Liver (tissue), 9 donors: Measurements from ENCODE around the gene MAGI1. TPM values are rescaled to one million over a fixed set of nuclear protein-coding genes. Genes with fewer than 3 reads are reported as not detected.

Experiments used
- DNase-seq: peaks from one replicate; pipeline ENCODE4 v3.0.0-alpha.2; 2017; ENCODE audit warnings: low spot score
- H3K27ac ChIP-seq, 2 donors: one replicate each; pipeline ENCODE4 v1.7.0; 2013; ENCODE audit warnings: inconsistent platforms in 2 of 2, low read length in 2 of 2, control low read depth in 1 of 2, low read depth in 1 of 2, mild to moderate bottlenecking in 1 of 2
- H3K27me3 ChIP-seq, 4 donors: one replicate each; pipeline versions ENCODE4 v1.6.1 to v1.7.0; 2013; ENCODE audit warnings: low read length in 3 of 4, inconsistent platforms in 1 of 4, mild to moderate bottlenecking in 1 of 4, moderate library complexity in 1 of 4; ENCODE audit not compliant: control insufficient read depth in 4 of 4, insufficient read depth in 4 of 4
- H3K36me3 ChIP-seq, 4 donors: one replicate each; pipeline versions ENCODE4 v1.6.1 to v1.7.0; 2013; ENCODE audit warnings: low read length in 3 of 4, mild to moderate bottlenecking in 3 of 4, low read depth in 1 of 4, moderate library complexity in 1 of 4; ENCODE audit not compliant: control insufficient read depth in 4 of 4, insufficient read depth in 3 of 4
- H3K4me1 ChIP-seq, 4 donors: one replicate each; pipeline versions ENCODE4 v1.6.1 to v1.7.0; 2013; ENCODE audit warnings: low read length in 3 of 4, mild to moderate bottlenecking in 3 of 4, moderate library complexity in 1 of 4; ENCODE audit not compliant: control insufficient read depth in 4 of 4, insufficient read depth in 4 of 4
- H3K4me3 ChIP-seq, 3 donors: one replicate each; pipeline versions ENCODE4 v1.6.1 to v1.7.0; 2013; ENCODE audit warnings: low read length in 3 of 3, control low read depth in 1 of 3, low read depth in 1 of 3, mild to moderate bottlenecking in 1 of 3
- H3K9ac ChIP-seq, 2 donors: one replicate each; pipeline ENCODE4 v1.7.0; 2013; ENCODE audit warnings: low read length in 2 of 2, mild to moderate bottlenecking in 2 of 2, moderate library complexity in 2 of 2, control low read depth in 1 of 2, low read depth in 1 of 2
- H3K9me3 ChIP-seq, 4 donors: one replicate each; pipeline versions ENCODE4 v1.6.1 to v1.7.0; 2013; ENCODE audit warnings: low read length in 3 of 4; ENCODE audit not compliant: control insufficient read depth in 4 of 4
- FOXA1 ChIP-seq: IDR thresholded peaks from 2 replicates; pipeline ENCODE4 v1.6.1; 2016; ENCODE audit warnings: antibody characterized with exemption
- FOXA2 ChIP-seq: IDR thresholded peaks from 2 replicates; pipeline ENCODE4 v1.6.1; 2016; ENCODE audit warnings: antibody characterized with exemption
- HNF4G ChIP-seq: IDR thresholded peaks from 2 replicates; pipeline ENCODE4 v1.6.1; 2016; ENCODE audit warnings: antibody characterized with exemption
- JUND ChIP-seq, 2 donors: IDR thresholded peaks; 2 replicates each; pipeline ENCODE4 v1.6.1; 2016; ENCODE audit warnings: antibody characterized with exemption in 2 of 2
- NR2F2 ChIP-seq: IDR thresholded peaks from 2 replicates; pipeline ENCODE4 v1.6.1; 2016; ENCODE audit warnings: antibody characterized with exemption
- RAD21 ChIP-seq, 2 donors: IDR thresholded peaks; 2 replicates each; pipeline ENCODE4 v1.6.1; 2016; ENCODE audit warnings: antibody characterized with exemption in 2 of 2, mild to moderate bottlenecking in 2 of 2
- RXRA ChIP-seq, 2 donors: IDR thresholded peaks; 2 replicates each; pipeline ENCODE4 v1.6.1; 2017 to 2018; ENCODE audit warnings: antibody characterized with exemption in 2 of 2, mild to moderate bottlenecking in 1 of 2
- SP1 ChIP-seq: IDR thresholded peaks from 2 replicates; pipeline ENCODE4 v1.6.1; 2018; ENCODE audit warnings: antibody characterized with exemption, mild to moderate bottlenecking
- TAF1 ChIP-seq: conservative IDR thresholded peaks from 2 replicates; pipeline ENCODE4 v1.6.1; 2016; ENCODE audit warnings: antibody characterized with exemption, mild to moderate bottlenecking
- YY1 ChIP-seq: IDR thresholded peaks from 2 replicates; pipeline ENCODE4 v1.6.1; 2016; ENCODE audit warnings: antibody characterized with exemption, mild to moderate bottlenecking
- WGBS: extraction: QIAGEN DNeasy Blood & Tissue Kit; methylation state at CpG from one replicate; pipeline ENCODE4 v1.1.7; 2013; 5-methylcytosine and 5-hydroxymethylcytosine counted together
- polyA plus RNA-seq, 2 donors: library from polyadenylated mRNA; stranded (reverse) in 1 of 2; unstranded in 1 of 2; fragments of 200-250 nt in 1 of 2; fragments of >200 nt in 1 of 2; fragmentation: Nextera tagmentation in 1 of 2; extraction: Ambion mirVana in 1 of 2; gene quantifications; one replicate each; pipeline versions ENCODE4 v1.2.1 to v1.2.3, GENCODE V29; 2013 to 2015
- total RNA-seq, 2 donors: library from RNA; depleted of rRNA; stranded (reverse); fragments of >200 nt; gene quantifications; one replicate each; pipeline ENCODE4 v1.2.3, GENCODE V29; 2014
- TF ChIP-seq, protein P1 (sequence below): IDR thresholded peaks from 2 replicates; pipeline ENCODE4 v1.6.1; 2016; ENCODE audit warnings: antibody characterized with exemption
- TF ChIP-seq, protein P2 (sequence below): fragments of 150-350 bp; IDR thresholded peaks from 2 replicates; pipeline ENCODE4 v1.5.1; 2017; ENCODE audit warnings: improper control_type of control experiment, low read depth, low read length; ENCODE audit not compliant: missing input control
- TF ChIP-seq, protein P3 (sequence below): IDR thresholded peaks from 2 replicates; pipeline ENCODE4 v1.6.1; 2016; ENCODE audit warnings: antibody characterized with exemption
- TF ChIP-seq, protein P4 (sequence below): IDR thresholded peaks from 2 replicates; pipeline ENCODE4 v1.6.1; 2016; ENCODE audit warnings: antibody characterized with exemption
- TF ChIP-seq, protein P5 (sequence below): IDR thresholded peaks from 2 replicates; pipeline ENCODE4 v1.6.1; 2016; ENCODE audit warnings: antibody characterized with exemption, mild to moderate bottlenecking
- donor health status: healthy.
- donor health status: healthy.
- donor health status: healthy.
- donor health status: healthy.
- donor health status: healthy.

Gene MAGI1
- total and polyA plus RNA-seq, 4 donors, result 9.6 to 68.8 (median 14.0) TPM

DNA sequence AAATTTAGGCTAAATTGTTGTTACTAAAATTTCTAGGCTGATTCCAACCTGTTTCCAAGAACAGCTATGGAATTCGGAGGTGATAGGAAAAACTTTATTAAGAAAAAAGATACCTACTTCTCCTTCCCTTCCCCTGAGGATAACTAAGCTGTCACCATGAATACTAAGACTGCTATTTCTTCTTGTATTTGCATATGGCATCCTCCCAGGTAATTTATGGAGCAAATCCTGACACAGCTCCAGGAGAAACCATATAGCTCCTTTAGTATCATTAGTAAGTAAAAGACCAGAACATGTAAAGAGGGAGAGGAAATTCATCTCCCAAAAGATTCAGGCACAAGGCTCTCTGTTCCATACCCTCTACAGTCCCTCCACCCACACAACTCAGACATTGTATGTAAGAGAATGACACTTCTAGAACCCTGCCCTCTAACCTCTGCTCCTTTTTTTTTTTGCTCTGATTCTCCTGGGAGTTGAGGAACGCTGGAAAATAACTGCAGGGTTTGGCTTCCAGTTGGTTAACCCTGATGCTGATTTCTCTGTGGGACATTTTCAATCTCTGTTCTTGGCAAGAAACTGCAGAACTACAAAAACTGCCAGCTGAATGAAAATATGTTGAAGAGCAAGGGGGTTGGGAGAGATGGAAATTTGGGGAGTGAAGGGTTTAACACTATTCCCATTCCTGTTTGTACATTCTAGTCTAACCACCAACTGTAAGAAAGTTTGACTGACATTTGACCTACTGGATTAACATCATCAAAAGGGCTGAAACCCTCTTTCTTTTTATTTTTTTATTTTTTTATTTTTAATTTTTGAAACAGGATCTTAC lies 14.2 kb upstream of the MAGI1 start:
- Histone ChIP-seq H3K4me1 (peaks cover 9 to 31% (median 26%) of the 10 kb centered on the region in 4 donors), H3K4me3 (no peak overlapping the region), H3K27me3 (no peaks in the 10 kb centered on the region), H3K27ac (peak overlapping the region in 1 of 2 donors; percentile 12), H3K9me3 (no peaks in the 10 kb centered on the region), H3K36me3 (no peaks in the 10 kb centered on the region), H3K9ac (no peak overlapping the region)
- WGBS, result 62% methylated on average over 2 of the region's 2 CpGs
- no peak for TF ChIP-seq TAF1
- no peak for TF ChIP-seq JUND (IDR thresholded peaks at IDR 0.05)
- peak; percentile 64 for TF ChIP-seq NR2F2
- DNase-seq, result no peak

DNA sequence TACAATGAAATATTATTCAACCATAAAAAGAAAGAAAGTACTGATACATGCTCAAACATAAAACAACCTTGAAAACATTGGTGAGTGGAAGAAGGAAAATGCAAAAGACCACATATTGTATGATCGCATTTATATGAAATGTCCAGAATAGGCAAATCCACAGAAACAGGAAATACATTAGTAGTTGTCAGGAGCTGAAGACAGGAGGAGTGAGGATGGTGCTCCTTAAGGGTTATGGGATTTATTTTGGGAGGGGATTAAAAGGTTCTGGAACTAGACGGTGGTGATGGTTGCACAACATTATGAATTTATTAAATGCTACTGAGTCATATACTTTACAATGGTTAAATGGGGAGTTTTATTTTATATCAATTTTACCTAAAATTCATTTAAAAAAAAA lies 12.1 kb upstream of the MAGI1 start:
- no peaks in the 10 kb centered on the region for H3K27me3 ChIP-seq
- peaks cover 9 to 30% (median 26%) of the 10 kb centered on the region in 4 donors for H3K4me1 ChIP-seq
- H3K36me3 ChIP-seq, result no peaks in the 10 kb centered on the region
- TF ChIP-seq YY1, result no peak
- TF ChIP-seq, protein P1, sequence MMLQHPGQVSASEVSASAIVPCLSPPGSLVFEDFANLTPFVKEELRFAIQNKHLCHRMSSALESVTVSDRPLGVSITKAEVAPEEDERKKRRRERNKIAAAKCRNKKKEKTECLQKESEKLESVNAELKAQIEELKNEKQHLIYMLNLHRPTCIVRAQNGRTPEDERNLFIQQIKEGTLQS, result no peak
- TF ChIP-seq, protein P2, sequence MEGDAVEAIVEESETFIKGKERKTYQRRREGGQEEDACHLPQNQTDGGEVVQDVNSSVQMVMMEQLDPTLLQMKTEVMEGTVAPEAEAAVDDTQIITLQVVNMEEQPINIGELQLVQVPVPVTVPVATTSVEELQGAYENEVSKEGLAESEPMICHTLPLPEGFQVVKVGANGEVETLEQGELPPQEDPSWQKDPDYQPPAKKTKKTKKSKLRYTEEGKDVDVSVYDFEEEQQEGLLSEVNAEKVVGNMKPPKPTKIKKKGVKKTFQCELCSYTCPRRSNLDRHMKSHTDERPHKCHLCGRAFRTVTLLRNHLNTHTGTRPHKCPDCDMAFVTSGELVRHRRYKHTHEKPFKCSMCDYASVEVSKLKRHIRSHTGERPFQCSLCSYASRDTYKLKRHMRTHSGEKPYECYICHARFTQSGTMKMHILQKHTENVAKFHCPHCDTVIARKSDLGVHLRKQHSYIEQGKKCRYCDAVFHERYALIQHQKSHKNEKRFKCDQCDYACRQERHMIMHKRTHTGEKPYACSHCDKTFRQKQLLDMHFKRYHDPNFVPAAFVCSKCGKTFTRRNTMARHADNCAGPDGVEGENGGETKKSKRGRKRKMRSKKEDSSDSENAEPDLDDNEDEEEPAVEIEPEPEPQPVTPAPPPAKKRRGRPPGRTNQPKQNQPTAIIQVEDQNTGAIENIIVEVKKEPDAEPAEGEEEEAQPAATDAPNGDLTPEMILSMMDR, result no peak
- no peak for TF ChIP-seq RAD21 (IDR thresholded peaks at IDR 0.05)
- TF ChIP-seq, protein P3, sequence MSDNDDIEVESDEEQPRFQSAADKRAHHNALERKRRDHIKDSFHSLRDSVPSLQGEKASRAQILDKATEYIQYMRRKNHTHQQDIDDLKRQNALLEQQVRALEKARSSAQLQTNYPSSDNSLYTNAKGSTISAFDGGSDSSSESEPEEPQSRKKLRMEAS, result no peak
- TF ChIP-seq SP1, result no peak
- TF ChIP-seq FOXA2, result no peak
- TF ChIP-seq JUND (IDR thresholded peaks at IDR 0.05), result no peak
- TF ChIP-seq, protein P4, sequence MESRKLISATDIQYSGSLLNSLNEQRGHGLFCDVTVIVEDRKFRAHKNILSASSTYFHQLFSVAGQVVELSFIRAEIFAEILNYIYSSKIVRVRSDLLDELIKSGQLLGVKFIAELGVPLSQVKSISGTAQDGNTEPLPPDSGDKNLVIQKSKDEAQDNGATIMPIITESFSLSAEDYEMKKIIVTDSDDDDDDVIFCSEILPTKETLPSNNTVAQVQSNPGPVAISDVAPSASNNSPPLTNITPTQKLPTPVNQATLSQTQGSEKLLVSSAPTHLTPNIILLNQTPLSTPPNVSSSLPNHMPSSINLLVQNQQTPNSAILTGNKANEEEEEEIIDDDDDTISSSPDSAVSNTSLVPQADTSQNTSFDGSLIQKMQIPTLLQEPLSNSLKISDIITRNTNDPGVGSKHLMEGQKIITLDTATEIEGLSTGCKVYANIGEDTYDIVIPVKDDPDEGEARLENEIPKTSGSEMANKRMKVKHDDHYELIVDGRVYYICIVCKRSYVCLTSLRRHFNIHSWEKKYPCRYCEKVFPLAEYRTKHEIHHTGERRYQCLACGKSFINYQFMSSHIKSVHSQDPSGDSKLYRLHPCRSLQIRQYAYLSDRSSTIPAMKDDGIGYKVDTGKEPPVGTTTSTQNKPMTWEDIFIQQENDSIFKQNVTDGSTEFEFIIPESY, result no peak
- H3K27ac ChIP-seq, result no peak overlapping the region
- no peaks in the 10 kb centered on the region for H3K9me3 ChIP-seq
- H3K4me3 ChIP-seq, result no peak overlapping the region
- WGBS, result 95% methylated on average over 2 of the region's 2 CpGs
- no peak overlapping the region for H3K9ac ChIP-seq
- no peak for DNase-seq

DNA sequence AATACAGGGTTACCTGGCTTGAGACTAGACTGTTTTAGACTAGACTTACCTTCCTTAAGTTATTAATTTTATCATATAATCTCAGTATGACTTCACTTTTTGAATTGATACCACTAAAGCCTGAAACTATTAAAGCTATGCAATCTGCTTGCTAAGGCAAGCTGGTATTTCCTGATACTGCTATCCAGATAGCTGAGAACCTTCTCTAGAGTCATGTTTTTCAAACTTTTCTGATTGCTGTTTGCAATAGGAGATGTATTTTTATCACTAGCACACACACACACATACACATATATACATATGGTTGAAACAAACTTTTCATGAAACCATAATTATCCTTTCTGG lies 9.3 kb upstream of the MAGI1 start:
- no peaks in the 10 kb centered on the region for H3K9me3 ChIP-seq
- TF ChIP-seq HNF4G (no peak), YY1 (no peak), SP1 (no peak), RXRA (IDR thresholded peaks at IDR 0.05) (no peak), FOXA1 (no peak), JUND (IDR thresholded peaks at IDR 0.05) (no peak), FOXA2 (no peak)
- TF ChIP-seq, protein P2, result no peak
- TF ChIP-seq, protein P1, result no peak
- TF ChIP-seq, protein P3, result no peak
- TF ChIP-seq, protein P5, sequence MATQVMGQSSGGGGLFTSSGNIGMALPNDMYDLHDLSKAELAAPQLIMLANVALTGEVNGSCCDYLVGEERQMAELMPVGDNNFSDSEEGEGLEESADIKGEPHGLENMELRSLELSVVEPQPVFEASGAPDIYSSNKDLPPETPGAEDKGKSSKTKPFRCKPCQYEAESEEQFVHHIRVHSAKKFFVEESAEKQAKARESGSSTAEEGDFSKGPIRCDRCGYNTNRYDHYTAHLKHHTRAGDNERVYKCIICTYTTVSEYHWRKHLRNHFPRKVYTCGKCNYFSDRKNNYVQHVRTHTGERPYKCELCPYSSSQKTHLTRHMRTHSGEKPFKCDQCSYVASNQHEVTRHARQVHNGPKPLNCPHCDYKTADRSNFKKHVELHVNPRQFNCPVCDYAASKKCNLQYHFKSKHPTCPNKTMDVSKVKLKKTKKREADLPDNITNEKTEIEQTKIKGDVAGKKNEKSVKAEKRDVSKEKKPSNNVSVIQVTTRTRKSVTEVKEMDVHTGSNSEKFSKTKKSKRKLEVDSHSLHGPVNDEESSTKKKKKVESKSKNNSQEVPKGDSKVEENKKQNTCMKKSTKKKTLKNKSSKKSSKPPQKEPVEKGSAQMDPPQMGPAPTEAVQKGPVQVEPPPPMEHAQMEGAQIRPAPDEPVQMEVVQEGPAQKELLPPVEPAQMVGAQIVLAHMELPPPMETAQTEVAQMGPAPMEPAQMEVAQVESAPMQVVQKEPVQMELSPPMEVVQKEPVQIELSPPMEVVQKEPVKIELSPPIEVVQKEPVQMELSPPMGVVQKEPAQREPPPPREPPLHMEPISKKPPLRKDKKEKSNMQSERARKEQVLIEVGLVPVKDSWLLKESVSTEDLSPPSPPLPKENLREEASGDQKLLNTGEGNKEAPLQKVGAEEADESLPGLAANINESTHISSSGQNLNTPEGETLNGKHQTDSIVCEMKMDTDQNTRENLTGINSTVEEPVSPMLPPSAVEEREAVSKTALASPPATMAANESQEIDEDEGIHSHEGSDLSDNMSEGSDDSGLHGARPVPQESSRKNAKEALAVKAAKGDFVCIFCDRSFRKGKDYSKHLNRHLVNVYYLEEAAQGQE, result no peak

More for the DNA sequence above, 9.3 kb upstream of the MAGI1 start:
- Histone ChIP-seq H3K27ac (no peak overlapping the region), H3K27me3 (no peaks in the 10 kb centered on the region), H3K4me1 (peaks cover 1 to 4% (median 3%) of the 10 kb centered on the region in 4 donors), H3K9ac (no peak overlapping the region), H3K4me3 (no peak overlapping the region), H3K36me3 (no peaks in the 10 kb centered on the region)
- no peak for DNase-seq
